Measurements from ENCODE around the gene GALNT2.

GALNT2 gene

GRCh38 chr1:230129341-230129740 lies 62.3 kb downstream of the GALNT2 start:
- in situ Hi-C loops (cut with HindIII; ENCODE audit: low pct_ligation_motif_present, low sequenced_read_pairs), result no loop called here
- no peaks in the 10 kb centered on the region for H3K36me3 ChIP-seq (replicated peaks)
- no peak for TF ChIP-seq CTCF (IDR thresholded peaks at IDR 0.05; ENCODE audit: low read depth, low read length, missing control alignments)

GRCh38 chr1:230130172-230130944 lies 63.3 kb downstream of the GALNT2 start:
- no peak for DNase-seq
- no peaks in the 10 kb centered on the region for H3K36me3 ChIP-seq (replicated peaks)
- no peak for TF ChIP-seq CTCF (IDR thresholded peaks at IDR 0.05; ENCODE audit: low read depth, low read length, missing control alignments)
- in situ Hi-C loops (cut with HindIII; ENCODE audit: low pct_ligation_motif_present, low sequenced_read_pairs), result no loop called here
- H3K27me3 ChIP-seq (replicated peaks), result no peaks in the 10 kb centered on the region
- H3K27ac ChIP-seq, result no peak overlapping the region
- no peak overlapping the region for H3K4me3 ChIP-seq (ENCODE audit: low read depth, low read length)

More at GRCh38 chr1:230129341-230129740, 62.3 kb downstream of the GALNT2 start:
- H3K27ac ChIP-seq, result no peak overlapping the region
- no peak overlapping the region for H3K4me3 ChIP-seq (ENCODE audit: low read depth, low read length)
- no peaks in the 10 kb centered on the region for H3K27me3 ChIP-seq (replicated peaks)
- no peak for DNase-seq

GRCh38 chr1:230131457-230131856 lies 64.4 kb downstream of the GALNT2 start:
- TF ChIP-seq CTCF (IDR thresholded peaks at IDR 0.05; ENCODE audit: low read depth, low read length, missing control alignments), result no peak
- no peaks in the 10 kb centered on the region for H3K36me3 ChIP-seq (replicated peaks)
- no peaks in the 10 kb centered on the region for H3K27me3 ChIP-seq (replicated peaks)
- H3K4me3 ChIP-seq (ENCODE audit: low read depth, low read length), result no peak overlapping the region
- in situ Hi-C loops (cut with HindIII; ENCODE audit: low pct_ligation_motif_present, low sequenced_read_pairs), result no loop called here
- H3K27ac ChIP-seq, result no peak overlapping the region
- DNase-seq, result no peak

- Histone ChIP-seq H3K4me3 (ENCODE audit: low read depth, low read length) (no peak overlapping the region), H3K27me3 (replicated peaks) (no peaks in the 10 kb centered on the region), H3K36me3 (replicated peaks) (no peaks in the 10 kb centered on the region), H3K27ac (no peak overlapping the region)
- in situ Hi-C loops (cut with HindIII; ENCODE audit: low pct_ligation_motif_present, low sequenced_read_pairs), result no loop called here
- TF ChIP-seq CTCF (IDR thresholded peaks at IDR 0.05; ENCODE audit: low read depth, low read length, missing control alignments), result no peak
- DNase-seq, result no peak
Measured at GRCh38 chr1:230132758-230133157, 65.7 kb downstream of the GALNT2 start.

DNA sequence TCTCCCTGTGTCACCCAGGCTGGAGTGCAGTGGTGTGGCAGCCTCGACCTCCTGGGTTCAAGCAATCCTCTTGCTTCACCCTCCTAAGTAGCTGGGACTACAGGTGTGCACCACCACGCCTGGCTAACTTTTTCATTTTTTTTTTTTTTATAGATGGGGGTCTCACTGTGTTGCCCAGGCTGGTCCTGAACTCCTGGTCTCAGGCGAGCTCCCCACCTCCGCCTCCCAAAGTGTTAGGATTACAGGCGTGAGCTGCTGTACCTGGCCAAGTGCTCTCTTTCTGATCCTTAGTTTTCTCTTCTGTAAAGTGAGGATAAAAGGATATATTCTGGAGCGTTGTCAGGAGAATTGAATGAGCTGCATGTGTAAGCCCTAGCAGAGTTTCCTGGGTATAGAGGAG lies 68.7 kb downstream of the GALNT2 start:
- in situ Hi-C loops (cut with HindIII; ENCODE audit: low pct_ligation_motif_present, low sequenced_read_pairs), result no loop called here
- H3K27me3 ChIP-seq (replicated peaks), result no peaks in the 10 kb centered on the region
- no peaks in the 10 kb centered on the region for H3K36me3 ChIP-seq (replicated peaks)
- no peak overlapping the region for H3K4me3 ChIP-seq (ENCODE audit: low read depth, low read length)
- no peak for TF ChIP-seq CTCF (IDR thresholded peaks at IDR 0.05; ENCODE audit: low read depth, low read length, missing control alignments)
- no peak overlapping the region for H3K27ac ChIP-seq
- DNase-seq, result no peak
